GM19397 (cell line): ENCODE results near the gene C16orf46.

ENCODE experiments used
- ATAC-seq: cut with Tn5 transposase; IDR thresholded peaks from one replicate; pipeline ENCODE4 v1.9.1; 2021; ENCODE audit warnings: mild to moderate bottlenecking, moderate library complexity; ENCODE audit not compliant: unreplicated experiment

Gene C16orf46

GRCh38 chr16:81026429-81026828 is 50.6 kb downstream of the C16orf46 start:
- ATAC-seq: no peak

- ATAC-seq: no peak
Observed at GRCh38 chr16:81018496-81018895, 58.5 kb downstream of the C16orf46 start.

- no peak for ATAC-seq
Observed at GRCh38 chr16:81014672-81015071, 62.4 kb downstream of the C16orf46 start.

GRCh38 chr16:81012974-81013373 is 64.1 kb downstream of the C16orf46 start:
- no peak for ATAC-seq
